Measurements from ENCODE around the gene HSPB3. TPM values are rescaled to one million over a fixed set of nuclear protein-coding genes. Genes with fewer than 3 reads are reported as not detected.

The HSPB3 gene
- total RNA-seq, 2 donors from 2014 or later: 1.7 to 4.1 TPM

GRCh38 chr5:54491326-54491725 lies 35.8 kb downstream of the HSPB3 start:
- no peaks in the 10 kb centered on the region for H3K27me3 ChIP-seq (replicated peaks; ENCODE audit: insufficient read depth)
- intact Hi-C loops (cut with DNase I): loop anchor here (5.0 kb wide), 1 partner anchor 239 kb away; no protein-coding TSS in a partner anchor
- DNase-seq (ENCODE audit: low spot score): no peak
- H3K4me1 ChIP-seq (replicated peaks): no peaks in the 10 kb centered on the region
- H3K9me3 ChIP-seq: no peaks in the 10 kb centered on the region
- TF ChIP-seq POLR2A (IDR thresholded peaks at IDR 0.05) (no peak), CTCF (IDR thresholded peaks at IDR 0.05) (no peak), POLR2AphosphoS5 (IDR thresholded peaks at IDR 0.05) (no peak)
- no peaks in the 10 kb centered on the region for H3K36me3 ChIP-seq
- H3K27ac ChIP-seq: no peak overlapping the region
- WGBS: 100% methylated on average over 1 of the region's 1 CpG
- no peak overlapping the region for H3K4me3 ChIP-seq

GRCh38 chr5:54492178-54492577 lies 36.7 kb downstream of the HSPB3 start:
- no peaks in the 10 kb centered on the region for H3K4me1 ChIP-seq (replicated peaks)
- H3K36me3 ChIP-seq: no peaks in the 10 kb centered on the region
- no peak for DNase-seq (ENCODE audit: low spot score)
- no peaks in the 10 kb centered on the region for H3K27me3 ChIP-seq (replicated peaks; ENCODE audit: insufficient read depth)
- intact Hi-C loops (cut with DNase I): loop anchor here (5.0 kb wide), 1 partner anchor 240 kb away; no protein-coding TSS in a partner anchor
- no peak overlapping the region for H3K27ac ChIP-seq
- TF ChIP-seq POLR2A (IDR thresholded peaks at IDR 0.05): no peak
- no peak for TF ChIP-seq POLR2AphosphoS5 (IDR thresholded peaks at IDR 0.05)
- TF ChIP-seq CTCF (IDR thresholded peaks at IDR 0.05): no peak
- no peak overlapping the region for H3K4me3 ChIP-seq
- no peaks in the 10 kb centered on the region for H3K9me3 ChIP-seq
- 5% methylated on average over 2 of the region's 2 CpGs for WGBS

DNA sequence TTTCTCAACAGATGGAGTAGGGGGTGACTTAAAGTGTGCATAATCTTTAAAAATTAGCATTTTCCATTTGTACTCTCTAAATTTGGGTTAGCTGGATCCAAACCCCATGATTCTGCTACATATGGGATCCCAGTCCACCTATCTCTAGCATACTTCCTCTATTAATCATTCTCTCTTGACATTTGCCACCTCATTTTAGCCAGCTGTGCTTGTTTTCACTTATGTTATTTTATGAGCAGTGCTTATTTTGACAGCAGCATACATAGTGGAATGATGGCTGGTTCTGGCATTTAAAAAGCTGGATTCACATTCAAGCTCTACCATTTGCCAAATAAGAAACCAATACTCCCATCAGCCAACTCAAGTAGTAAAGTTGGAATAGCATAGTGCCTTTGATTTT lies 39.5 kb downstream of the HSPB3 start:
- H3K27me3 ChIP-seq (replicated peaks; ENCODE audit: insufficient read depth): no peaks in the 10 kb centered on the region
- no peak overlapping the region for H3K27ac ChIP-seq
- no peaks in the 10 kb centered on the region for H3K4me1 ChIP-seq (replicated peaks)
- H3K4me3 ChIP-seq: no peak overlapping the region
- intact Hi-C loops (cut with DNase I): no loop called here
- TF ChIP-seq POLR2A (IDR thresholded peaks at IDR 0.05): no peak
- no peak for TF ChIP-seq CTCF (IDR thresholded peaks at IDR 0.05)
- no peak for TF ChIP-seq POLR2AphosphoS5 (IDR thresholded peaks at IDR 0.05)
- H3K9me3 ChIP-seq: no peaks in the 10 kb centered on the region
- no peaks in the 10 kb centered on the region for H3K36me3 ChIP-seq
- no peak for DNase-seq (ENCODE audit: low spot score)

Other genes starting within 250 kb of the HSPB3 start
- gene ARL15, start 145.1 kb upstream of the HSPB3 start, total RNA-seq: 10 to 100 TPM; 16.1 to 38.4 TPM
- gene SNX18, start 62.1 kb downstream of the HSPB3 start, total RNA-seq: 10 to 100 TPM; 26.3 to 80.4 TPM

All from prostate gland (tissue), 2 donors.